ENCODE measurements around the gene PDE9A. TPM values are rescaled to one million over a fixed set of nuclear protein-coding genes. Genes with fewer than 3 reads are reported as not detected.

PDE9A gene
- total and polyA plus RNA-seq, 2 experiments from 2014 or later = 26.5 to 31.1 TPM

DNA sequence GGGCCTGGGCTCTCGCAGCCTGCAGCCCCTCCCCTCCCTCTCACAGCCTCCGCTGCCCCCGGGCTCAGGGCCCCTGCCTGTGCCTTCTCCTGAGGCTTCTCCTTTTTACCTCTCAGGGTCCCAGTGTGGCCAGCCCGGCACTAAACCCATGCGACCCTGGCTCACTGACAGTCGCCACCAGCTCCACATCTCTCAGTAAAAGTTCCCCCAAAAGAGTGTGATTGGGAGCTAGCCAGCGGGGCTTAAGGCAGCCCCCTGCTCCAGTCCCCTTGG, 26.6 kb downstream of the PDE9A start (continued):
- TF ChIP-seq, protein P1, sequence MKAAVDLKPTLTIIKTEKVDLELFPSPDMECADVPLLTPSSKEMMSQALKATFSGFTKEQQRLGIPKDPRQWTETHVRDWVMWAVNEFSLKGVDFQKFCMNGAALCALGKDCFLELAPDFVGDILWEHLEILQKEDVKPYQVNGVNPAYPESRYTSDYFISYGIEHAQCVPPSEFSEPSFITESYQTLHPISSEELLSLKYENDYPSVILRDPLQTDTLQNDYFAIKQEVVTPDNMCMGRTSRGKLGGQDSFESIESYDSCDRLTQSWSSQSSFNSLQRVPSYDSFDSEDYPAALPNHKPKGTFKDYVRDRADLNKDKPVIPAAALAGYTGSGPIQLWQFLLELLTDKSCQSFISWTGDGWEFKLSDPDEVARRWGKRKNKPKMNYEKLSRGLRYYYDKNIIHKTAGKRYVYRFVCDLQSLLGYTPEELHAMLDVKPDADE (IDR thresholded peaks at IDR 0.05) = no peak
- TF ChIP-seq NANOG (IDR thresholded peaks at IDR 0.05; ENCODE audit: borderline replicate concordance) (no peak), ZNF114 (CRISPR knock-in tag; IDR thresholded peaks at IDR 0.05) (no peak)

DNA sequence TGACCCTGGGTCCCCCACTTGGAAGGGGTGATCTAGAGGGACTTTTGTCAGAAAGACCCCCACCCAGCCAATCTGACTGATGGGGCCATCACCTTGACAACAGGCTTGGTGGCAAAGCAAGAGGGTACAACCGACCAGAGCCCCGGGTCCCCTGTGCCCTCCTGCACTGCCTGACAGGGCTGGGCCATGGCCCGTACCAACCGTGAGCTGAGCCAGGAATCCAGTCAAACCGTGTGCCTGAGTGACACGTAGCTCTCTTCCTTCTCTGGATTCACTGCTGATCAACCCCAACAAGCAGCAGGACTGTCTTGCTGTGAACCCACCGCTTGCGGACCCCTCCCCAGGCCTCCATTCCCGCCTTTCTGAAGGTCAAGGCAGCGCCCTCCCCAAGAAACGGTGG, 27.0 kb downstream of the PDE9A start:
- no peak overlapping the region for H2AFZ ChIP-seq
- DNase-seq (ENCODE audit: low spot score) (no peak), ATAC-seq (no peak)
- Mint-ChIP-seq H3K9me3 (no peaks in the 10 kb centered on the region), H3K4me3 (no peak overlapping the region), H3K27ac (no peak overlapping the region), H3K36me3 (ENCODE audit: low read depth) (peaks cover 9% of the 10 kb centered on the region; the same call in 2 of the 3 replicates), H3K4me1 (peaks cover 29% of the 10 kb centered on the region), H3K27me3 (ENCODE audit: insufficient read depth, low read depth, poor library complexity) (peaks cover 2% of the 10 kb centered on the region)
- H4K20me1 ChIP-seq (replicated peaks; ENCODE audit: insufficient read depth) = peaks cover 9% of the 10 kb centered on the region
- no peak overlapping the region for H3K4me3 ChIP-seq
- no peak overlapping the region for H3K27ac ChIP-seq (ENCODE audit: low read depth)
- no peak for TF ChIP-seq POLR2AphosphoS5 (IDR thresholded peaks at IDR 0.05; ENCODE audit: low read depth)
- TF ChIP-seq, protein P2, sequence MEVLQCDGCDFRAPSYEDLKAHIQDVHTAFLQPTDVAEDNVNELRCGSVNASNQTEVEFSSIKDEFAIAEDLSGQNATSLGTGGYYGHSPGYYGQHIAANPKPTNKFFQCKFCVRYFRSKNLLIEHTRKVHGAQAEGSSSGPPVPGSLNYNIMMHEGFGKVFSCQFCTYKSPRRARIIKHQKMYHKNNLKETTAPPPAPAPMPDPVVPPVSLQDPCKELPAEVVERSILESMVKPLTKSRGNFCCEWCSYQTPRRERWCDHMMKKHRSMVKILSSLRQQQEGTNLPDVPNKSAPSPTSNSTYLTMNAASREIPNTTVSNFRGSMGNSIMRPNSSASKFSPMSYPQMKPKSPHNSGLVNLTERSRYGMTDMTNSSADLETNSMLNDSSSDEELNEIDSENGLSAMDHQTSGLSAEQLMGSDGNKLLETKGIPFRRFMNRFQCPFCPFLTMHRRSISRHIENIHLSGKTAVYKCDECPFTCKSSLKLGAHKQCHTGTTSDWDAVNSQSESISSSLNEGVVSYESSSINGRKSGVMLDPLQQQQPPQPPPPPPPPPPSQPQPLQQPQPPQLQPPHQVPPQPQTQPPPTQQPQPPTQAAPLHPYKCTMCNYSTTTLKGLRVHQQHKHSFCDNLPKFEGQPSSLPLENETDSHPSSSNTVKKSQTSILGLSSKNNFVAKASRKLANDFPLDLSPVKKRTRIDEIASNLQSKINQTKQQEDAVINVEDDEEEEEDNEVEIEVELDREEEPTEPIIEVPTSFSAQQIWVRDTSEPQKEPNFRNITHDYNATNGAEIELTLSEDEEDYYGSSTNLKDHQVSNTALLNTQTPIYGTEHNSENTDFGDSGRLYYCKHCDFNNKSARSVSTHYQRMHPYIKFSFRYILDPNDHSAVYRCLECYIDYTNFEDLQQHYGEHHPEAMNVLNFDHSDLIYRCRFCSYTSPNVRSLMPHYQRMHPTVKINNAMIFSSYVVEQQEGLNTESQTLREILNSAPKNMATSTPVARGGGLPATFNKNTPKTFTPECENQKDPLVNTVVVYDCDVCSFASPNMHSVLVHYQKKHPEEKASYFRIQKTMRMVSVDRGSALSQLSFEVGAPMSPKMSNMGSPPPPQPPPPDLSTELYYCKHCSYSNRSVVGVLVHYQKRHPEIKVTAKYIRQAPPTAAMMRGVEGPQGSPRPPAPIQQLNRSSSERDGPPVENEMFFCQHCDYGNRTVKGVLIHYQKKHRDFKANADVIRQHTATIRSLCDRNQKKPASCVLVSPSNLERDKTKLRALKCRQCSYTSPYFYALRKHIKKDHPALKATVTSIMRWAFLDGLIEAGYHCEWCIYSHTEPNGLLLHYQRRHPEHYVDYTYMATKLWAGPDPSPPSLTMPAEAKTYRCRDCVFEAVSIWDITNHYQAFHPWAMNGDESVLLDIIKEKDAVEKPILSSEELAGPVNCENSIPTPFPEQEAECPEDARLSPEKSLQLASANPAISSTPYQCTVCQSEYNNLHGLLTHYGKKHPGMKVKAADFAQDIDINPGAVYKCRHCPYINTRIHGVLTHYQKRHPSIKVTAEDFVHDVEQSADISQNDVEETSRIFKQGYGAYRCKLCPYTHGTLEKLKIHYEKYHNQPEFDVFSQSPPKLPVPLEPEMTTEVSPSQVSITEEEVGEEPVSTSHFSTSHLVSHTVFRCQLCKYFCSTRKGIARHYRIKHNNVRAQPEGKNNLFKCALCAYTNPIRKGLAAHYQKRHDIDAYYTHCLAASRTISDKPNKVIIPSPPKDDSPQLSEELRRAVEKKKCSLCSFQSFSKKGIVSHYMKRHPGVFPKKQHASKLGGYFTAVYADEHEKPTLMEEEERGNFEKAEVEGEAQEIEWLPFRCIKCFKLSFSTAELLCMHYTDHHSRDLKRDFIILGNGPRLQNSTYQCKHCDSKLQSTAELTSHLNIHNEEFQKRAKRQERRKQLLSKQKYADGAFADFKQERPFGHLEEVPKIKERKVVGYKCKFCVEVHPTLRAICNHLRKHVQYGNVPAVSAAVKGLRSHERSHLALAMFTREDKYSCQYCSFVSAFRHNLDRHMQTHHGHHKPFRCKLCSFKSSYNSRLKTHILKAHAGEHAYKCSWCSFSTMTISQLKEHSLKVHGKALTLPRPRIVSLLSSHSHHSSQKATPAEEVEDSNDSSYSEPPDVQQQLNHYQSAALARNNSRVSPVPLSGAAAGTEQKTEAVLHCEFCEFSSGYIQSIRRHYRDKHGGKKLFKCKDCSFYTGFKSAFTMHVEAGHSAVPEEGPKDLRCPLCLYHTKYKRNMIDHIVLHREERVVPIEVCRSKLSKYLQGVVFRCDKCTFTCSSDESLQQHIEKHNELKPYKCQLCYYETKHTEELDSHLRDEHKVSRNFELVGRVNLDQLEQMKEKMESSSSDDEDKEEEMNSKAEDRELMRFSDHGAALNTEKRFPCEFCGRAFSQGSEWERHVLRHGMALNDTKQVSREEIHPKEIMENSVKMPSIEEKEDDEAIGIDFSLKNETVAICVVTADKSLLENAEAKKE (CRISPR knock-in tag; IDR thresholded peaks at IDR 0.05) = no peak
- TF ChIP-seq, protein P3, sequence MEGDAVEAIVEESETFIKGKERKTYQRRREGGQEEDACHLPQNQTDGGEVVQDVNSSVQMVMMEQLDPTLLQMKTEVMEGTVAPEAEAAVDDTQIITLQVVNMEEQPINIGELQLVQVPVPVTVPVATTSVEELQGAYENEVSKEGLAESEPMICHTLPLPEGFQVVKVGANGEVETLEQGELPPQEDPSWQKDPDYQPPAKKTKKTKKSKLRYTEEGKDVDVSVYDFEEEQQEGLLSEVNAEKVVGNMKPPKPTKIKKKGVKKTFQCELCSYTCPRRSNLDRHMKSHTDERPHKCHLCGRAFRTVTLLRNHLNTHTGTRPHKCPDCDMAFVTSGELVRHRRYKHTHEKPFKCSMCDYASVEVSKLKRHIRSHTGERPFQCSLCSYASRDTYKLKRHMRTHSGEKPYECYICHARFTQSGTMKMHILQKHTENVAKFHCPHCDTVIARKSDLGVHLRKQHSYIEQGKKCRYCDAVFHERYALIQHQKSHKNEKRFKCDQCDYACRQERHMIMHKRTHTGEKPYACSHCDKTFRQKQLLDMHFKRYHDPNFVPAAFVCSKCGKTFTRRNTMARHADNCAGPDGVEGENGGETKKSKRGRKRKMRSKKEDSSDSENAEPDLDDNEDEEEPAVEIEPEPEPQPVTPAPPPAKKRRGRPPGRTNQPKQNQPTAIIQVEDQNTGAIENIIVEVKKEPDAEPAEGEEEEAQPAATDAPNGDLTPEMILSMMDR (conservative IDR thresholded peaks at IDR 0.05; ENCODE audit: low read depth in 2 of 2) = no peak
- no peak for TF ChIP-seq STAT1 (IDR thresholded peaks at IDR 0.05; ENCODE audit: unreplicated experiment)
- TF ChIP-seq, protein P4, sequence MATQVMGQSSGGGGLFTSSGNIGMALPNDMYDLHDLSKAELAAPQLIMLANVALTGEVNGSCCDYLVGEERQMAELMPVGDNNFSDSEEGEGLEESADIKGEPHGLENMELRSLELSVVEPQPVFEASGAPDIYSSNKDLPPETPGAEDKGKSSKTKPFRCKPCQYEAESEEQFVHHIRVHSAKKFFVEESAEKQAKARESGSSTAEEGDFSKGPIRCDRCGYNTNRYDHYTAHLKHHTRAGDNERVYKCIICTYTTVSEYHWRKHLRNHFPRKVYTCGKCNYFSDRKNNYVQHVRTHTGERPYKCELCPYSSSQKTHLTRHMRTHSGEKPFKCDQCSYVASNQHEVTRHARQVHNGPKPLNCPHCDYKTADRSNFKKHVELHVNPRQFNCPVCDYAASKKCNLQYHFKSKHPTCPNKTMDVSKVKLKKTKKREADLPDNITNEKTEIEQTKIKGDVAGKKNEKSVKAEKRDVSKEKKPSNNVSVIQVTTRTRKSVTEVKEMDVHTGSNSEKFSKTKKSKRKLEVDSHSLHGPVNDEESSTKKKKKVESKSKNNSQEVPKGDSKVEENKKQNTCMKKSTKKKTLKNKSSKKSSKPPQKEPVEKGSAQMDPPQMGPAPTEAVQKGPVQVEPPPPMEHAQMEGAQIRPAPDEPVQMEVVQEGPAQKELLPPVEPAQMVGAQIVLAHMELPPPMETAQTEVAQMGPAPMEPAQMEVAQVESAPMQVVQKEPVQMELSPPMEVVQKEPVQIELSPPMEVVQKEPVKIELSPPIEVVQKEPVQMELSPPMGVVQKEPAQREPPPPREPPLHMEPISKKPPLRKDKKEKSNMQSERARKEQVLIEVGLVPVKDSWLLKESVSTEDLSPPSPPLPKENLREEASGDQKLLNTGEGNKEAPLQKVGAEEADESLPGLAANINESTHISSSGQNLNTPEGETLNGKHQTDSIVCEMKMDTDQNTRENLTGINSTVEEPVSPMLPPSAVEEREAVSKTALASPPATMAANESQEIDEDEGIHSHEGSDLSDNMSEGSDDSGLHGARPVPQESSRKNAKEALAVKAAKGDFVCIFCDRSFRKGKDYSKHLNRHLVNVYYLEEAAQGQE (IDR thresholded peaks at IDR 0.05; ENCODE audit: unreplicated experiment) = no peak
- TF ChIP-seq ZNF114 (CRISPR knock-in tag; IDR thresholded peaks at IDR 0.05) = no peak
- TF ChIP-seq, protein P1 (IDR thresholded peaks at IDR 0.05) = no peak
- TF ChIP-seq EZH2 (IDR thresholded peaks at IDR 0.05; ENCODE audit: low read depth, unreplicated experiment) = no peak
- H3K79me2 ChIP-seq (replicated peaks; ENCODE audit: insufficient read depth) = peaks cover 13% of the 10 kb centered on the region
- H3K4me1 ChIP-seq (ENCODE audit: insufficient read depth) = no peaks in the 10 kb centered on the region; the same call in 1 of the 2 replicates
- no peaks in the 10 kb centered on the region for H3K36me3 ChIP-seq (ENCODE audit: insufficient read depth)
- H3K27me3 ChIP-seq (ENCODE audit: insufficient read depth) = no peaks in the 10 kb centered on the region
- no peak overlapping the region for H3K4me2 ChIP-seq
- H3K9me2 ChIP-seq (ENCODE audit: insufficient read depth) = no peaks in the 10 kb centered on the region
- H3F3A ChIP-seq (replicated peaks; ENCODE audit: low read depth) = no peaks in the 10 kb centered on the region
